Measurements from ENCODE around the gene RAPH1.

RAPH1 gene

GRCh38 chr2:203361495-203361894, 173.6 kb downstream of the RAPH1 start:
- no peak for DNase-seq (ENCODE audit: low read depth)

- DNase-seq (ENCODE audit: low read depth): no peak
These were observed 174.2 kb downstream of the RAPH1 start for GRCh38 chr2:203360833-203361430.

- DNase-seq (ENCODE audit: low read depth): no peak
These were observed 175.7 kb downstream of the RAPH1 start for GRCh38 chr2:203359450-203359849.

- DNase-seq (ENCODE audit: low read depth): no peak
These were observed 180.1 kb downstream of the RAPH1 start for GRCh38 chr2:203354966-203355365.

- no peak for DNase-seq (ENCODE audit: low read depth)
These were observed 182.4 kb downstream of the RAPH1 start for GRCh38 chr2:203352604-203353255.

GRCh38 chr2:203347375-203347774, 187.7 kb downstream of the RAPH1 start:
- no peak for DNase-seq (ENCODE audit: low read depth)

GRCh38 chr2:203346612-203347011, 188.5 kb downstream of the RAPH1 start:
- DNase-seq (ENCODE audit: low read depth): no peak

GRCh38 chr2:203344667-203345066, 190.4 kb downstream of the RAPH1 start:
- DNase-seq (ENCODE audit: low read depth): no peak
